TTC549 (cell line): ENCODE results near the gene CSF2.

Experiments
- FAIRE-seq: peaks from 2 replicates; lab custom pipeline; 2012; peaks lifted over from hg19 to GRCh38; lab: Jason Lieb, UNC

CSF2 gene

GRCh38 chr5:132069994-132070393 lies 3.6 kb upstream of the CSF2 start:
- FAIRE-seq, result no peak

GRCh38 chr5:132070460-132071337 lies 2.9 kb upstream of the CSF2 start:
- FAIRE-seq, result no peak

DNA sequence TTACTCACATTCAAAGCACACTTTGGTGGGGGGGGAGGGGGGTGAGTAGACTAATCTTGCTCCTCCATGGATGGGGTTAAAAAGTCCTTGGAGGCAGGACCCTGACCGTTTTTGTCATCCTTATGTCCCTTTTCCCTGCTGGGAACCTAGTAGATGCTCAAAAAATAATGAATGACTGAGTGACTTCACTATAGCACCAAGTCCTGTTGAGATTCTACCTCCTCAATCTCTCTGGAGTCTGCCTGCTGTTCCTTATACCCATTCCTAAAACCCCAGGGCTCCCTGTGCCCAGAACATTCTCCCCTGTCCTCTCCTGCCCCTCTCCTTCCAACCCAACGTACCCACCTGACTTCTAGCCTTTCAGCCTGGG lies 2.3 kb upstream of the CSF2 start:
- no peak for FAIRE-seq

DNA sequence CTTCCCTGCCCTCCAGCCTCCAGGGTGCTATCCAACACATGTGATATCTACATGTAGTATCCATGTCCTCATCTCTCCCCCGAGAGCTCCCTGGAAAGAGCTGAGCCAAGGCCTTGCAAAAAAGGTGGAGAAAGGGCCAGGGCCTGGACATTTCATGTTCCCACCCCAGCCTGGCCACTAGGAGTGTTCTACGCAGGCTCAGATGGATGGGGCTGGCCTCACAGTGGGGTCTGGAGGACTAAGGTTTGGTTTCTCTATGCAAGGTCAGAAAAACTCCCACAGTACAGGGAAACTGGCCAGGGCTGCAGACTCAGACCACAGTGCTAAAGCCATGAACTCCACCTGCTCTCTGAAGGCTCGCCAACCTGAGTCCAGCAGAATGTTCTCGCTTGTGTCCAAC lies 1.5 kb upstream of the CSF2 start:
- no peak for FAIRE-seq

GRCh38 chr5:132072528-132072927 lies 1.1 kb upstream of the CSF2 start:
- no peak for FAIRE-seq

GRCh38 chr5:132074091-132074771 lies 642 bp downstream of the CSF2 start:
- no peak for FAIRE-seq

DNA sequence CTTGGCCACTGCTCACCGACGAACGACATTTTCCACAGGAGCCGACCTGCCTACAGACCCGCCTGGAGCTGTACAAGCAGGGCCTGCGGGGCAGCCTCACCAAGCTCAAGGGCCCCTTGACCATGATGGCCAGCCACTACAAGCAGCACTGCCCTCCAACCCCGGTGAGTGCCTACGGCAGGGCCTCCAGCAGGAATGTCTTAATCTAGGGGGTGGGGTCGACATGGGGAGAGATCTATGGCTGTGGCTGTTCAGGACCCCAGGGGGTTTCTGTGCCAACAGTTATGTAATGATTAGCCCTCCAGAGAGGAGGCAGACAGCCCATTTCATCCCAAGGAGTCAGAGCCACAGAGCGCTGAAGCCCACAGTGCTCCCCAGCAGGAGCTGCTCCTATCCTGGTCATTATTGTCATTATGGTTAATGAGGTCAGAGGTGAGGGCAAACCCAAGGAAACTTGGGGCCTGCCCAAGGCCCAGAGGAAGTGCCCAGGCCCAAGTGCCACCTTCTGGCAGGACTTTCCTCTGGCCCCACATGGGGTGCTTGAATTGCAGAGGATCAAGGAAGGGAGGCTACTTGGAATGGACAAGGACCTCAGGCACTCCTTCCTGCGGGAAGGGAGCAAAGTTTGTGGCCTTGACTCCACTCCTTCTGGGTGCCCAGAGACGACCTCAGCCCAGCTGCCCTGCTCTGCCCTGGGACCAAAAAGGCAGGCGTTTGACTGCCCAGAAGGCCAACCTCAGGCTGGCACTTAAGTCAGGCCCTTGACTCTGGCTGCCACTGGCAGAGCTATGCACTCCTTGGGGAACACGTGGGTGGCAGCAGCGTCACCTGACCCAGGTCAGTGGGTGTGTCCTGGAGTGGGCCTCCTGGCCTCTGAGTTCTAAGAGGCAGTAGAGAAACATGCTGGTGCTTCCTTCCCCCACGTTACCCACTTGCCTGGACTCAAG lies 1.5 kb downstream of the CSF2 start:
- no peak for FAIRE-seq

DNA sequence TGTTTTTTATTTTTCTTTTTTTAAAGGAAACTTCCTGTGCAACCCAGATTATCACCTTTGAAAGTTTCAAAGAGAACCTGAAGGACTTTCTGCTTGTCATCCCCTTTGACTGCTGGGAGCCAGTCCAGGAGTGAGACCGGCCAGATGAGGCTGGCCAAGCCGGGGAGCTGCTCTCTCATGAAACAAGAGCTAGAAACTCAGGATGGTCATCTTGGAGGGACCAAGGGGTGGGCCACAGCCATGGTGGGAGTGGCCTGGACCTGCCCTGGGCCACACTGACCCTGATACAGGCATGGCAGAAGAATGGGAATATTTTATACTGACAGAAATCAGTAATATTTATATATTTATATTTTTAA lies 2.1 kb downstream of the CSF2 start:
- no peak for FAIRE-seq

- no peak for FAIRE-seq
Observed at GRCh38 chr5:132076202-132076830, 2.7 kb downstream of the CSF2 start.

DNA sequence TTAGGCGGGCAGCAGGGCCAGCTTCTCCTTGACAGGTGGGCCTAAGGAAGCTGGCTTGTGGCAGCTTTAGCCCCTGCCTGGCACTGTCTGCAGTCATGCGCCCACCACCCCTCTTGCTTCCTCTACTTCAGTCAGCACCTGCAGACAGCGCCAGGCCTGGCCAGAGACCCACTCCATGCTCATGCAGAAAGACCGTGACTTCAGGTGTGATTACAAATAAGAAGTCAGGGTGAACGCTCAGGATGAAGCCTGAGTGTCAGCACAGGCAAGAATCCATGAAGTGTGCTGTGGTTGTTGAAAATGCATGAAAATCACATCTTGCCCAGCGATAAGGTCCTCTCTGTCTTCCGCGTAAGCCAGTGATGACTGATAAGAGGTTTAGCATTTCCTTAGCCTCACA lies 3.4 kb downstream of the CSF2 start:
- FAIRE-seq, result no peak

GRCh38 chr5:132079081-132079480 lies 5.5 kb downstream of the CSF2 start:
- no peak for FAIRE-seq

- FAIRE-seq, result no peak
Observed at GRCh38 chr5:132079619-132080018, 6.0 kb downstream of the CSF2 start.

GRCh38 chr5:132080595-132080994 lies 7.0 kb downstream of the CSF2 start:
- no peak for FAIRE-seq

DNA sequence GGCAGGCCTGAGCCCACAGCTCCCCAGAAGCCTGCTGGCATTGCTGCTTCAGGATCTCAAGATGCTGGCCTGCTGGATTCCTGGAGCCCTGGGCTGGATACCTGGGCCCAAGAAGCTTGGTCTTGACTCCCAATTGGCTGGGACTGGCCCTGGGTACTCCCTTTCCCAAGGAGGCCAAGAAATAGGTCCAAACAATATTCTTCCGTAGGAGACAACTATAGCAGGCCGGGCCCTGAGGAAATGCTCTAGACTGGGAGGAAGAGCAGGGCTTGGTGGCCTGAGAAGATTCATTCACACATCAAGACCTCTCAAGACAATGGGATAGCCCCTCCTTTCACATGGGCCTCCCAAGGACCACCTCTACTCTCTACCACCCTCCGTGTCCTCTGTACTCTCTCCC lies 7.9 kb downstream of the CSF2 start:
- FAIRE-seq, result no peak

DNA sequence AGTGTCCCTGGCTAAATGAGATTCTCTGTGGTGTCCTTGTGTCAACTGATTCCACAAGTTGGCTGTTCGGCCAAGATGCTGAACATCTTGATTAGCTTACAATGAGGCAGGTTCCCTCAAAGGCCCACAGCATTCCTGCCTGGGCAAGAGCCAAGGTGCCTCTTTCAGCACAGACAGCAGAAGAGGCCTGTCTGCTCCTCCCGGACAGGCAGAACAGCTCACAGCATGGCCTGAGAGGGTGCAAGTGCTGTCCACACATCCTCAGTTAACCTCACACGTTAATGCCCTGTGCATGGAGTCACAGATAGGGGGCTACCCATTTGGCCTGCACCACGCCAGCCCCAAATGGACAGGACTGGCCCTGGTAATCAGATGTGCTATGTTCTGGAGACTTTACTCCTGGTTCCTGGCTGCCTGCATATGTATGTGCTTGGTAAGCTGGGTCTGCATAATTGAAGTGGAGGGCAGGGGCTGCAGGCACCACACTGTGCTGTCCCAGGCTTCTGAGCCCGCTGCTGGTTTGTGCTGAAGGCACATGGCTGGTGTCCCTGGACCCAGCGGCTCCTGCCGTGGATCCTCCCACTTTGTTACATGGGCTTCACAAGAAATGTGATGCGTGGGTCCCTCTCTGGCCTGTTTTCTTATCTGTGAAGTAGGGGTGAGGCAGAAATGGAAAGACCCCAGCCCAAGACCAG lies 8.9 kb downstream of the CSF2 start:
- no peak for FAIRE-seq

- FAIRE-seq, result no peak
Observed at GRCh38 chr5:132083071-132083678, 9.6 kb downstream of the CSF2 start.

- no peak for FAIRE-seq
Observed at GRCh38 chr5:132085686-132086085, 12.1 kb downstream of the CSF2 start.

GRCh38 chr5:132086277-132086794 lies 12.7 kb downstream of the CSF2 start:
- no peak for FAIRE-seq

DNA sequence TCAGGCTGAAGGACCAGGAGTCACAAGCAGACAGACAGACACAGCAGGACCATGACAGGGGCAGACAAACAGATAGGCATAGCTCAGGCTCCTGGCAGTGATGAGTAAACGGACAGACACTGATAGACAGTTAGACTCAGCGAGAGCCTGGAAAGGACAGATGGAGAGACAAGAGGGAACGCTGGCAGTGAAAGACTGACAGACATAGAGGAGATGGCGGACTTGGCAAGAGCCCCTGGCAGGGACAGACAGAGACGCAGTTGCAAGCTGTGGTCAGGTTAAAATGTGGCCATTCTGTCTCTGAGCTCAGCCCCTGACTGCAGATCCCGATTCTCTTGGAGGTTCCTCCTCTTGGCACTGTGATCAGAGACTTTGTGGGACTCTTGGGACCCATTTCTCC lies 13.6 kb downstream of the CSF2 start:
- FAIRE-seq, result no peak

GRCh38 chr5:132087661-132088060 lies 14.1 kb downstream of the CSF2 start:
- FAIRE-seq, result no peak

DNA sequence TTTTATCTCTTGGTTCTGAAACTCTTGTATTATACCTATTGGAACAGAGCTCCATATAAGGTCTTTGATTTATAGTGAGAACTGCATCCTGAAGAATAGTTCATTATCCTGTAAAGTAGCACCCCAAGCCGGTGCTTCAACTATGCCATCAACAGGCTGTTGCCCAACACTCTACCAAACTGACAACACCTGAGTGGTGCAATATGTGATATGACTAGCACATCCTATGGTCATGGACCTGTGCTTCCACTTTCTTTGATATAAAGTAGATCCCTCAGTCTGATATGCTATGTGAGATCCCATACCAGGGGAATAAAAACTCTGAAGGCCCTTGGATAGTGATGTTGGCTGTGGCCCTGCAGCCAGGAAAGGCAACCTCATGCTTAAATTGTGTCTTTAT lies 15.8 kb downstream of the CSF2 start:
- FAIRE-seq, result no peak
